Measurements from ENCODE around the gene GART. TPM values are rescaled to one million over a fixed set of nuclear protein-coding genes. Genes with fewer than 3 reads are reported as not detected.

Gene GART
- total RNA-seq, 1 experiment from 2014 or later, result 132 TPM

DNA sequence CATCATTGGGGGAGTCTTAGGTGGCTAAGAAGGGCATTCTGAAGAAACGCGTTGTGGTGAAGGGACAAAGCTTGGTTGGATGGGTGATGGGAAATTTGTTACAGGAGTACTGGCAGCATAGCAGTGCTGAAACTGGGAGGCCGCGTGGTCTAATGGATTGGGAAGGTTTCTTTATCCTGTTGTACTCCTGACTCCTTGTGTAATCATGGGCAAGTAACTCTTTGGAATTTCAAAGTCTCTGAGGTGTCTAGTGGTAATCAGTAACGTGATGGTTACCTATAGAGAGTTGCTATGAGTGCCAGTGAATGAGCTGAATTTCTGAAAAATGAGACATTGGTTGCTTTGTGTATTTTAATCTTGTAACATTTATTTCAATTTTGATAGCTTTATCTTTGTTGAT, 28.1 kb upstream of the GART start:
- Histone ChIP-seq H3K9me3 (ENCODE audit: control insufficient read depth, insufficient read depth, low read depth, low read length) (no peaks in the 10 kb centered on the region), H3K27ac (ENCODE audit: low read length) (no peak overlapping the region), H3K4me3 (ENCODE audit: low read depth in 2 of 2, low read length in 2 of 2) (no peak overlapping the region), H3K36me3 (ENCODE audit: control insufficient read depth, insufficient read depth, low read length) (peaks cover 59% of the 10 kb centered on the region), H3K4me1 (ENCODE audit: control insufficient read depth, insufficient read depth, low read length) (no peaks in the 10 kb centered on the region; the same call in 1 of the 2 replicates), H3K27me3 (ENCODE audit: control insufficient read depth, insufficient read depth, low read length) (no peaks in the 10 kb centered on the region)
- BruUV-seq (replicated peaks), result no TSS peak
- TF ChIP-seq, protein P1, sequence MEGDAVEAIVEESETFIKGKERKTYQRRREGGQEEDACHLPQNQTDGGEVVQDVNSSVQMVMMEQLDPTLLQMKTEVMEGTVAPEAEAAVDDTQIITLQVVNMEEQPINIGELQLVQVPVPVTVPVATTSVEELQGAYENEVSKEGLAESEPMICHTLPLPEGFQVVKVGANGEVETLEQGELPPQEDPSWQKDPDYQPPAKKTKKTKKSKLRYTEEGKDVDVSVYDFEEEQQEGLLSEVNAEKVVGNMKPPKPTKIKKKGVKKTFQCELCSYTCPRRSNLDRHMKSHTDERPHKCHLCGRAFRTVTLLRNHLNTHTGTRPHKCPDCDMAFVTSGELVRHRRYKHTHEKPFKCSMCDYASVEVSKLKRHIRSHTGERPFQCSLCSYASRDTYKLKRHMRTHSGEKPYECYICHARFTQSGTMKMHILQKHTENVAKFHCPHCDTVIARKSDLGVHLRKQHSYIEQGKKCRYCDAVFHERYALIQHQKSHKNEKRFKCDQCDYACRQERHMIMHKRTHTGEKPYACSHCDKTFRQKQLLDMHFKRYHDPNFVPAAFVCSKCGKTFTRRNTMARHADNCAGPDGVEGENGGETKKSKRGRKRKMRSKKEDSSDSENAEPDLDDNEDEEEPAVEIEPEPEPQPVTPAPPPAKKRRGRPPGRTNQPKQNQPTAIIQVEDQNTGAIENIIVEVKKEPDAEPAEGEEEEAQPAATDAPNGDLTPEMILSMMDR (IDR thresholded peaks at IDR 0.05), result no peak
- TF ChIP-seq, protein P2, sequence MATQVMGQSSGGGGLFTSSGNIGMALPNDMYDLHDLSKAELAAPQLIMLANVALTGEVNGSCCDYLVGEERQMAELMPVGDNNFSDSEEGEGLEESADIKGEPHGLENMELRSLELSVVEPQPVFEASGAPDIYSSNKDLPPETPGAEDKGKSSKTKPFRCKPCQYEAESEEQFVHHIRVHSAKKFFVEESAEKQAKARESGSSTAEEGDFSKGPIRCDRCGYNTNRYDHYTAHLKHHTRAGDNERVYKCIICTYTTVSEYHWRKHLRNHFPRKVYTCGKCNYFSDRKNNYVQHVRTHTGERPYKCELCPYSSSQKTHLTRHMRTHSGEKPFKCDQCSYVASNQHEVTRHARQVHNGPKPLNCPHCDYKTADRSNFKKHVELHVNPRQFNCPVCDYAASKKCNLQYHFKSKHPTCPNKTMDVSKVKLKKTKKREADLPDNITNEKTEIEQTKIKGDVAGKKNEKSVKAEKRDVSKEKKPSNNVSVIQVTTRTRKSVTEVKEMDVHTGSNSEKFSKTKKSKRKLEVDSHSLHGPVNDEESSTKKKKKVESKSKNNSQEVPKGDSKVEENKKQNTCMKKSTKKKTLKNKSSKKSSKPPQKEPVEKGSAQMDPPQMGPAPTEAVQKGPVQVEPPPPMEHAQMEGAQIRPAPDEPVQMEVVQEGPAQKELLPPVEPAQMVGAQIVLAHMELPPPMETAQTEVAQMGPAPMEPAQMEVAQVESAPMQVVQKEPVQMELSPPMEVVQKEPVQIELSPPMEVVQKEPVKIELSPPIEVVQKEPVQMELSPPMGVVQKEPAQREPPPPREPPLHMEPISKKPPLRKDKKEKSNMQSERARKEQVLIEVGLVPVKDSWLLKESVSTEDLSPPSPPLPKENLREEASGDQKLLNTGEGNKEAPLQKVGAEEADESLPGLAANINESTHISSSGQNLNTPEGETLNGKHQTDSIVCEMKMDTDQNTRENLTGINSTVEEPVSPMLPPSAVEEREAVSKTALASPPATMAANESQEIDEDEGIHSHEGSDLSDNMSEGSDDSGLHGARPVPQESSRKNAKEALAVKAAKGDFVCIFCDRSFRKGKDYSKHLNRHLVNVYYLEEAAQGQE (IDR thresholded peaks at IDR 0.05; ENCODE audit: insufficient read depth in 1 of 2, low read depth in 2 of 2, low read length in 1 of 2), result no peak
- TF ChIP-seq TCF7L2 (IDR thresholded peaks at IDR 0.05; ENCODE audit: low read depth, low read length) (no peak), SIN3A (IDR thresholded peaks at IDR 0.05; ENCODE audit: borderline replicate concordance, insufficient read depth, low read depth, low read length) (no peak), POLR2AphosphoS5 (IDR thresholded peaks at IDR 0.05; ENCODE audit: low read depth, low read length) (no peak)
- in situ Hi-C loops (cut with HindIII; ENCODE audit: low pct_unique_long_range_greater_than_20kb, low sequenced_read_pairs) (no loop called here), intact Hi-C loops (cut with micrococcal nuclease; ENCODE audit: unreplicated experiment) (no loop called here)
- ChIA-PET CTCF (interaction anchor here (0.6 kb wide), 1 partner anchor 49 kb away, joined by 3 read pairs; no protein-coding TSS in a partner anchor), POLR2A (no interaction called here)
- no peak for DNase-seq (ENCODE audit: low read depth, low spot score)
- ATAC-seq, result no peak

DNA sequence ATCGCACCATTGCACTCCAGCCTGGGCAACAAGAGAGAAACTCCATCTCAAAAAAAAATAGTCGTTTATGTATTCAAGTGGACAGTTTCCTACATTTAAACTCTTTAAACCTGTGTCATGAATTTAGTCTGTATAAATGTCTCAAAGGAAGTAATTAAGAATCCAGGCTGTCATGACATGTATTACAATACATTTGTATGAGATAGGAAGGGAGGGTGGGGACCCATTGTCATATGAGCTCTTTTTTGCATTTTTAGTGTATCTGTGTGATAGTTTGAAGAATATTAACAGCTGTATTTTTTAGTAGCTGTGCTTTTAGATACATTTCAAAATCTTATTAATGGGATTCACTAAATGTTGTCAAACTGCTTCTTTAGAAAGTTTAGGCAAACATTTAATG, 26.5 kb upstream of the GART start:
- ATAC-seq (no peak), DNase-seq (ENCODE audit: low read depth, low spot score) (no peak)
- CTCF ChIA-PET, result no interaction called here
- no TSS peak for BruUV-seq (replicated peaks)
- Histone ChIP-seq H3K27ac (ENCODE audit: low read length) (no peak overlapping the region), H3K9me3 (ENCODE audit: control insufficient read depth, insufficient read depth, low read depth, low read length) (no peaks in the 10 kb centered on the region), H3K4me3 (ENCODE audit: low read depth in 2 of 2, low read length in 2 of 2) (no peak overlapping the region), H3K36me3 (ENCODE audit: control insufficient read depth, insufficient read depth, low read length) (peaks cover 57% of the 10 kb centered on the region), H3K27me3 (ENCODE audit: control insufficient read depth, insufficient read depth, low read length) (no peaks in the 10 kb centered on the region), H3K4me1 (ENCODE audit: control insufficient read depth, insufficient read depth, low read length) (no peaks in the 10 kb centered on the region; the same call in 1 of the 2 replicates)
- in situ Hi-C loops (cut with HindIII; ENCODE audit: low pct_unique_long_range_greater_than_20kb, low sequenced_read_pairs), result no loop called here
- POLR2A ChIA-PET, result no interaction called here
- intact Hi-C loops (cut with micrococcal nuclease; ENCODE audit: unreplicated experiment), result no loop called here
- TF ChIP-seq TCF7L2 (IDR thresholded peaks at IDR 0.05; ENCODE audit: low read depth, low read length) (no peak), SIN3A (IDR thresholded peaks at IDR 0.05; ENCODE audit: borderline replicate concordance, insufficient read depth, low read depth, low read length) (no peak), POLR2AphosphoS5 (IDR thresholded peaks at IDR 0.05; ENCODE audit: low read depth, low read length) (no peak)
- TF ChIP-seq, protein P2 (IDR thresholded peaks at IDR 0.05; ENCODE audit: insufficient read depth in 1 of 2, low read depth in 2 of 2, low read length in 1 of 2), result no peak
- TF ChIP-seq, protein P1 (IDR thresholded peaks at IDR 0.05), result no peak

Measured in Panc1 (cell line).